Measurements from ENCODE around the gene PPP3CA. TPM values are rescaled to one million over a fixed set of nuclear protein-coding genes. Genes with fewer than 3 reads are reported as not detected.
A peak's percentile ranks its signal among the peaks of the same experiment; 100 is the strongest.
"Not testable (repeated sequence)": the region's sequence is repeated elsewhere in the genome, so short reads cannot be mapped to it uniquely, and the experiment has no call there.

Gene PPP3CA
- total RNA-seq, 8 experiments from 2014 or later, result 18.6 to 68.7 (median 22.6) TPM

- in situ Hi-C loops (cut with MboI; ENCODE audit: low pct_unique_long_range_greater_than_20kb in 2 of 9, low sequenced_read_pairs in 9 of 9, unreplicated experiment in 9 of 9), result loop anchor here in 1 of 9 experiments (25.0 kb wide), 2 partner anchors 185 to 560 kb away; partner anchors contain the start of gene PPP3CA
- no peak for ATAC-seq (replicated peaks in 6 of 8)
- WGBS, 10 experiments, result 83 to 100% (median 97%) methylated on average over 2 to 3 of the region's 3 CpGs; no CpG with 5 or more reads in 1 of the 10 experiments
- Histone ChIP-seq H3K4me1 (replicated peaks in 1 of 2) (peaks cover 2 to 4% of the 10 kb centered on the region in 2 donors), H3K4me3 (no peak overlapping the region), H3K27ac (no peak overlapping the region)
Measured at GRCh38 chr4:101152521-101152920, 194.8 kb downstream of the PPP3CA start.

- Histone ChIP-seq H3K4me1 (replicated peaks in 1 of 2) (no peaks in the 10 kb centered on the region), H3K27ac (no peak overlapping the region), H3K4me3 (no peak overlapping the region)
- in situ Hi-C loops (cut with MboI; ENCODE audit: low pct_unique_long_range_greater_than_20kb in 2 of 9, low sequenced_read_pairs in 9 of 9, unreplicated experiment in 9 of 9), result loop anchor here in 1 of 9 experiments (25.0 kb wide), 1 partner anchor 236 kb away; no protein-coding TSS in a partner anchor
- WGBS, 10 experiments, result 64 to 100% (median 92%) methylated on average over 1 to 3 of the region's 3 CpGs
- ATAC-seq (replicated peaks in 6 of 8), result no peak
Measured at GRCh38 chr4:101148551-101148950, 198.8 kb downstream of the PPP3CA start.

- H3K27ac ChIP-seq, result no peak overlapping the region
- H3K4me1 ChIP-seq (replicated peaks in 1 of 2), result no peaks in the 10 kb centered on the region
- no peak for ATAC-seq (replicated peaks in 6 of 8)
- H3K4me3 ChIP-seq, result no peak overlapping the region
- in situ Hi-C loops (cut with MboI; ENCODE audit: low pct_unique_long_range_greater_than_20kb in 2 of 9, low sequenced_read_pairs in 9 of 9, unreplicated experiment in 9 of 9), result loop anchor here in 1 of 9 experiments (25.0 kb wide), 1 partner anchor 235 kb away; no protein-coding TSS in a partner anchor
Measured at GRCh38 chr4:101147283-101147682, 200.0 kb downstream of the PPP3CA start.

GRCh38 chr4:101145021-101145420 is 202.3 kb downstream of the PPP3CA start:
- in situ Hi-C loops (cut with MboI; ENCODE audit: low pct_unique_long_range_greater_than_20kb in 2 of 9, low sequenced_read_pairs in 9 of 9, unreplicated experiment in 9 of 9), result loop anchor here in 1 of 9 experiments (25.0 kb wide), 1 partner anchor 233 kb away; no protein-coding TSS in a partner anchor
- ATAC-seq (replicated peaks in 6 of 8), result no peak
- no peak overlapping the region for H3K4me3 ChIP-seq
- no peak overlapping the region for H3K27ac ChIP-seq
- H3K4me1 ChIP-seq (replicated peaks in 1 of 2), result no peaks in the 10 kb centered on the region

- ATAC-seq (replicated peaks in 6 of 8), result no peak
- no peak overlapping the region for H3K27ac ChIP-seq
- no peaks in the 10 kb centered on the region for H3K4me1 ChIP-seq (replicated peaks in 1 of 2)
- H3K4me3 ChIP-seq, result no peak overlapping the region
- WGBS, 10 experiments, result 67 to 100% (median 100%) methylated on average over 1 to 4 of the region's 4 CpGs; no CpG with 5 or more reads in 3 of the 10 experiments
- in situ Hi-C loops (cut with MboI; ENCODE audit: low pct_unique_long_range_greater_than_20kb in 2 of 9, low sequenced_read_pairs in 9 of 9, unreplicated experiment in 9 of 9), result loop anchor here in 1 of 9 experiments (25.0 kb wide), 1 partner anchor 230 kb away; no protein-coding TSS in a partner anchor
Measured at GRCh38 chr4:101142259-101142658, 205.1 kb downstream of the PPP3CA start.

GRCh38 chr4:101141855-101142254 is 205.5 kb downstream of the PPP3CA start:
- H3K4me3 ChIP-seq, result no peak overlapping the region
- in situ Hi-C loops (cut with MboI; ENCODE audit: low pct_unique_long_range_greater_than_20kb in 2 of 9, low sequenced_read_pairs in 9 of 9, unreplicated experiment in 9 of 9), result loop anchor here in 1 of 9 experiments (25.0 kb wide), 1 partner anchor 230 kb away; no protein-coding TSS in a partner anchor
- 69 to 100% (median 87%) methylated on average over 2 to 4 of the region's 4 CpGs for WGBS, 10 experiments
- H3K4me1 ChIP-seq (replicated peaks in 1 of 2), result no peaks in the 10 kb centered on the region
- no peak for ATAC-seq (replicated peaks in 6 of 8)
- H3K27ac ChIP-seq, result no peak overlapping the region

GRCh38 chr4:101141230-101141629 is 206.1 kb downstream of the PPP3CA start:
- Histone ChIP-seq H3K4me1 (replicated peaks in 1 of 2) (no peaks in the 10 kb centered on the region), H3K27ac (no peak overlapping the region), H3K4me3 (no peak overlapping the region)
- in situ Hi-C loops (cut with MboI; ENCODE audit: low pct_unique_long_range_greater_than_20kb in 2 of 9, low sequenced_read_pairs in 9 of 9, unreplicated experiment in 9 of 9), result loop anchor here in 1 of 9 experiments (25.0 kb wide), 1 partner anchor 229 kb away; no protein-coding TSS in a partner anchor
- WGBS, 10 experiments, result 79 to 100% (median 94%) methylated on average over 1 to 4 of the region's 5 CpGs
- ATAC-seq (replicated peaks in 6 of 8), result no peak

- no peaks in the 10 kb centered on the region for H3K4me1 ChIP-seq (replicated peaks in 1 of 2)
Measured at GRCh38 chr4:101140228-101140627, 207.1 kb downstream of the PPP3CA start.

GRCh38 chr4:101136373-101137370 is 210.7 kb downstream of the PPP3CA start:
- in situ Hi-C loops (cut with MboI; ENCODE audit: low pct_unique_long_range_greater_than_20kb in 2 of 9, low sequenced_read_pairs in 9 of 9, unreplicated experiment in 9 of 9), result loop anchor here in 1 of 9 experiments (25.0 kb wide), 1 partner anchor 224 kb away; no protein-coding TSS in a partner anchor
- Histone ChIP-seq H3K4me1 (replicated peaks in 1 of 2) (no peaks in the 10 kb centered on the region), H3K27ac (no peak overlapping the region), H3K4me3 (no peak overlapping the region)
- ATAC-seq (replicated peaks in 6 of 8), result no peak
- 40 to 100% (median 93%) methylated on average over 1 to 7 of the region's 8 CpGs; no CpG with 5 or more reads in 1 of the 10 experiments for WGBS, 10 experiments

More at GRCh38 chr4:101140228-101140627, 207.1 kb downstream of the PPP3CA start:
- Histone ChIP-seq H3K4me3 (no peak overlapping the region), H3K27ac (no peak overlapping the region)
- in situ Hi-C loops (cut with MboI; ENCODE audit: low pct_unique_long_range_greater_than_20kb in 2 of 9, low sequenced_read_pairs in 9 of 9, unreplicated experiment in 9 of 9), result loop anchor here in 1 of 9 experiments (25.0 kb wide), 1 partner anchor 228 kb away; no protein-coding TSS in a partner anchor
- ATAC-seq (replicated peaks in 6 of 8), result peak in 6 of 8 experiments; percentile 38 to 67 (median 50)

- Histone ChIP-seq H3K27ac (no peak overlapping the region), H3K4me3 (no peak overlapping the region), H3K4me1 (replicated peaks in 1 of 2) (no peaks in the 10 kb centered on the region)
- 55 to 100% (median 87%) methylated on average over 2 to 3 of the region's 3 CpGs for WGBS, 10 experiments
- ATAC-seq (replicated peaks in 6 of 8), result no peak
- in situ Hi-C loops (cut with MboI; ENCODE audit: low pct_unique_long_range_greater_than_20kb in 2 of 9, low sequenced_read_pairs in 9 of 9, unreplicated experiment in 9 of 9), result loop anchor here in 1 of 9 experiments (25.0 kb wide), 1 partner anchor 223 kb away; no protein-coding TSS in a partner anchor
Measured at GRCh38 chr4:101135371-101136010, 211.8 kb downstream of the PPP3CA start.

GRCh38 chr4:101131058-101131457 is 216.3 kb downstream of the PPP3CA start:
- not testable (repeated sequence) for H3K27ac ChIP-seq; H3K4me1 ChIP-seq (replicated peaks in 1 of 2); ATAC-seq (replicated peaks in 6 of 8); H3K4me3 ChIP-seq
- 73 to 100% (median 85%) methylated on average over 3 to 5 of the region's 5 CpGs; no CpG with 5 or more reads in 1 of the 10 experiments for WGBS, 10 experiments
- in situ Hi-C loops (cut with MboI; ENCODE audit: low pct_unique_long_range_greater_than_20kb in 2 of 9, low sequenced_read_pairs in 9 of 9, unreplicated experiment in 9 of 9), result loop anchor here in 1 of 9 experiments (25.0 kb wide), 1 partner anchor 219 kb away; no protein-coding TSS in a partner anchor

GRCh38 chr4:101128898-101129297 is 218.4 kb downstream of the PPP3CA start:
- H3K27ac ChIP-seq; H3K4me1 ChIP-seq (replicated peaks in 1 of 2); H3K4me3 ChIP-seq; ATAC-seq (replicated peaks in 6 of 8): not testable (repeated sequence)
- in situ Hi-C loops (cut with MboI; ENCODE audit: low pct_unique_long_range_greater_than_20kb in 2 of 9, low sequenced_read_pairs in 9 of 9, unreplicated experiment in 9 of 9), result loop anchor here in 1 of 9 experiments (25.0 kb wide), 1 partner anchor 217 kb away; no protein-coding TSS in a partner anchor
- WGBS, 10 experiments, result 78 to 100% (median 100%) methylated on average over 1 of the region's 1 CpG; no CpG with 5 or more reads in 6 of the 10 experiments
